HepG2 (cell line): ENCODE measurements around the gene BAG3. TPM values are rescaled to one million over a fixed set of nuclear protein-coding genes. Genes with fewer than 3 reads are reported as not detected.

Experiments used
- ATAC-seq: fragments of 200-7000 bp; cut with Tn5 transposase; 3 replicates; pipeline ENCODE4 v1.9.1; 2020; ENCODE audit warnings: mild to moderate bottlenecking, moderate library complexity
- BruUV-seq: library from RNA; stranded (reverse); fragments of 400-500 nt; replicated peaks from 2 replicates; lab custom pipeline; 2021; lab: Mats Ljungman, UMichigan
- CTCF ChIA-PET: fragments of 300-600 bp; formaldehyde crosslinking; extraction: SDS; loops from one replicate; lab custom pipeline; 2021; ENCODE audit warnings: low total read pairs, inconsistent platforms, low intra/inter-chr PET ratio; lab: Yijun Ruan, JAX
- POLR2A ChIA-PET: fragments of 350-600 bp; sonication (Branson Sonifier 250); formaldehyde crosslinking; loops from one replicate; lab custom pipeline; 2020; ENCODE audit warnings: antibody characterized with exemption, inconsistent platforms; lab: Yijun Ruan, JAX
- DNase-seq: peaks from one replicate; pipeline ENCODE4 v3.0.0-alpha.2; 2015; ENCODE audit warnings: low spot score
- FAIRE-seq: peaks from 3 replicates; lab custom pipeline; 2011; peaks lifted over from hg19 to GRCh38; lab: Jason Lieb, UNC
- H2AFZ ChIP-seq: one replicate; pipeline ENCODE4 v1.6.1; 2011; ENCODE audit warnings: low read length, inconsistent platforms
- H3K27ac ChIP-seq: fragments of 300-600 bp; 3 replicates; pipeline ENCODE4 v1.8.0; 2011; ENCODE audit warnings: mixed run types, mild to moderate bottlenecking, mixed read lengths, low read length, inconsistent platforms; ENCODE audit not compliant: insufficient read depth; ENCODE audit errors: extremely low read length
- H3K27me3 ChIP-seq, 2 experiments: fragments of 200-600 bp in 1 of 2; 2 replicates in 1 of 2; 3 replicates in 1 of 2; pipeline versions ENCODE4 v1.6.0 to v1.8.0; 2011; ENCODE audit warnings: low read length in 2 of 2, mild to moderate bottlenecking in 2 of 2, moderate library complexity in 2 of 2, inconsistent platforms in 1 of 2; ENCODE audit not compliant: insufficient read depth in 2 of 2, control insufficient read depth in 1 of 2
- H3K36me3 ChIP-seq, 2 experiments: fragments of 200-600 bp in 1 of 2; replicated peaks in 1 of 2; 2 replicates in 1 of 2; 3 replicates in 1 of 2; pipeline versions ENCODE4 v1.5.1 to v1.8.0; 2011; ENCODE audit warnings: low read length in 2 of 2, inconsistent platforms in 1 of 2; ENCODE audit not compliant: insufficient read depth in 2 of 2, control insufficient read depth in 1 of 2
- H3K4me1 ChIP-seq: 2 replicates; pipeline ENCODE4 v1.5.1; 2012; ENCODE audit warnings: low read length, inconsistent platforms; ENCODE audit not compliant: insufficient read depth
- H3K4me2 ChIP-seq: 2 replicates; pipeline ENCODE4 v1.6.0; 2011; ENCODE audit warnings: low read depth, low read length, inconsistent platforms
- H3K4me3 ChIP-seq, 3 experiments: fragments of 200-600 bp in 1 of 3; sonication (generic), shearing (Covaris generic) in 1 of 3; replicated peaks in 1 of 3; 2 replicates each; pipeline ENCODE4 v1.5.1; 2011 to 2016; ENCODE audit warnings: low read length in 3 of 3, inconsistent platforms in 2 of 3, low read depth in 2 of 3, mild to moderate bottlenecking in 2 of 3, control low read depth in 1 of 3, mixed read lengths in 1 of 3; ENCODE audit not compliant: insufficient read depth in 1 of 3
- H3K79me2 ChIP-seq: one replicate; pipeline ENCODE4 v1.6.1; 2011; ENCODE audit warnings: low read length, inconsistent platforms; ENCODE audit not compliant: insufficient read depth
- H3K9ac ChIP-seq: 2 replicates; pipeline ENCODE4 v1.6.0; 2011; ENCODE audit warnings: mild to moderate bottlenecking, low read depth, low read length, inconsistent platforms; ENCODE audit not compliant: insufficient read depth
- H3K9me3 ChIP-seq: 2 replicates; pipeline ENCODE4 v1.5.1; 2012; ENCODE audit warnings: mild to moderate bottlenecking, low read length
- H4K20me1 ChIP-seq: 2 replicates; pipeline ENCODE4 v1.6.0; 2011; ENCODE audit warnings: inconsistent platforms, mild to moderate bottlenecking, low read length, moderate library complexity; ENCODE audit not compliant: insufficient read depth
- GABPA ChIP-seq, 2 experiments: IDR thresholded peaks; 2 replicates each; pipeline ENCODE4 v1.6.1; 2011 to 2016; ENCODE audit warnings: low read depth in 2 of 2, low read length in 1 of 2, missing biosample characterization in 1 of 2, missing genetic modification characterization in 1 of 2
- HCFC1 ChIP-seq: fragments of 150-350 bp; IDR thresholded peaks from 2 replicates; pipeline ENCODE4 v1.6.1; 2014; ENCODE audit warnings: low read depth, low read length
- HNF4G ChIP-seq, 2 experiments: sonication (generic) in 1 of 2; formaldehyde crosslinking in 1 of 2; IDR thresholded peaks; 2 replicates each; pipeline versions ENCODE4 v1.4.0 to v1.6.1; 2011 to 2020; ENCODE audit warnings: borderline replicate concordance in 2 of 2, low read depth in 2 of 2, mild to moderate bottlenecking in 2 of 2, low read length in 1 of 2, missing genetic modification reagents in 1 of 2, moderate library complexity in 1 of 2
- JARID2 ChIP-seq: sonication (generic); formaldehyde crosslinking; IDR thresholded peaks from 2 replicates; pipeline ENCODE4 v1.8.1; 2023; ENCODE audit warnings: missing genetic modification reagents, inconsistent platforms; ENCODE audit not compliant: insufficient replicate concordance
- KAT2B ChIP-seq: fragments of 150-350 bp; IDR thresholded peaks from 2 replicates; pipeline ENCODE4 v1.6.1; 2014; ENCODE audit warnings: low read depth, low read length, borderline replicate concordance
- NFKB2 ChIP-seq: sonication (generic); formaldehyde crosslinking; IDR thresholded peaks from 2 replicates; pipeline ENCODE4 v1.4.0; 2020; ENCODE audit warnings: missing genetic modification reagents, borderline replicate concordance
- ONECUT2 ChIP-seq: sonication (generic); formaldehyde crosslinking; IDR thresholded peaks from 2 replicates; pipeline ENCODE4 v1.4.0; 2020; ENCODE audit warnings: missing genetic modification reagents
- RBFOX2 ChIP-seq: fragments of 200-400 bp; formaldehyde crosslinking; IDR thresholded peaks from 2 replicates; pipeline ENCODE4 v1.6.1; 2017; ENCODE audit warnings: low read depth, mild to moderate bottlenecking, low read length
- SP4 ChIP-seq: sonication (generic); formaldehyde crosslinking; IDR thresholded peaks from 2 replicates; pipeline ENCODE4 v1.8.1; 2023; ENCODE audit warnings: mild to moderate bottlenecking, missing genetic modification reagents
- SRSF4 ChIP-seq: fragments of 200-400 bp; formaldehyde crosslinking; IDR thresholded peaks from one replicate; pipeline ENCODE4 v1.6.1; 2018; ENCODE audit warnings: mild to moderate bottlenecking, low read depth, low read length, moderate library complexity; ENCODE audit not compliant: poor library complexity, severe bottlenecking
- TFAP4 ChIP-seq: sonication (generic); IDR thresholded peaks from 2 replicates; pipeline ENCODE4 v1.6.1; 2016; ENCODE audit warnings: low read depth, borderline replicate concordance
- ZNF275 ChIP-seq: sonication (generic); formaldehyde crosslinking; IDR thresholded peaks from 2 replicates; pipeline ENCODE4 v1.8.0; 2022; ENCODE audit warnings: missing genetic modification reagents, mild to moderate bottlenecking, inconsistent platforms, borderline replicate concordance
- ZNF34 ChIP-seq: sonication (generic); formaldehyde crosslinking; IDR thresholded peaks from 2 replicates; pipeline ENCODE4 v1.4.0; 2020; ENCODE audit warnings: mild to moderate bottlenecking, missing genetic modification reagents, borderline replicate concordance
- ZNF644 ChIP-seq: IDR thresholded peaks from 2 replicates; pipeline ENCODE4 v1.6.1; 2016; ENCODE audit warnings: low read depth
- ZNF839 ChIP-seq: sonication (generic); formaldehyde crosslinking; IDR thresholded peaks from 2 replicates; pipeline ENCODE4 v1.4.0; 2020; ENCODE audit warnings: missing genetic modification reagents, mild to moderate bottlenecking, borderline replicate concordance
- WGBS: methylation state at CpG from one replicate; pipeline ENCODE4 v1.1.6; 2017; ENCODE audit warnings: low lambda C conversion rate; 5-methylcytosine and 5-hydroxymethylcytosine counted together
- in situ Hi-C: cut with HindIII; loops from 2 replicates; pipeline ENCODE4 v1.10.0; 2017; ENCODE audit warnings: low pct_unique_long_range_greater_than_20kb; ENCODE audit not compliant: extremely low pct_ligation_motif_present
- intact Hi-C: fragments of 100-400 bp; cut with micrococcal nuclease; formaldehyde crosslinking; loops from one replicate; pipeline ENCODE4 v1.10.0; 2022; ENCODE audit not compliant: unreplicated experiment
- polyA plus RNA-seq, 8 experiments: library from polyadenylated mRNA; depleted of rRNA in 3 of 8; stranded (reverse) in 7 of 8; unstranded in 1 of 8; fragments of >200 nt; fragmentation: Illumina TruSeq in 4 of 8; extraction: Trizol in 4 of 8; gene quantifications; 2 replicates each; pipeline versions ENCODE4 v1.2.1 to v1.2.3, GENCODE V29; 2011 to 2016; ENCODE audit warnings: low read depth in 4 of 8, missing spikeins in 1 of 8, mixed read lengths in 1 of 8; ENCODE audit not compliant: insufficient read depth in 1 of 8
- total RNA-seq, 5 experiments: library from RNA; depleted of rRNA; stranded (reverse); fragments of >200 nt; fragmentation: Illumina TruSeq; extraction: Trizol; gene quantifications; 2 replicates each; pipeline ENCODE4 v1.2.3, GENCODE V29; 2016; ENCODE audit warnings: low read depth in 1 of 5

Gene BAG3
- total and polyA plus RNA-seq, 2 of the 13 experiments (the other 11 are each of a cell fraction or from before 2014, with no cell fraction given) = 2.9 to 6.7 TPM

- DNase-seq (no peak), ATAC-seq (no peak), FAIRE-seq (no peak)
- peak overlapping the region; percentile 95 for H3K4me2 ChIP-seq
- H3K4me1 ChIP-seq = peaks cover 39% of the 10 kb centered on the region
- in situ Hi-C loops = no loop called here
- peak overlapping the region; percentile 95 for H3K27ac ChIP-seq
- 4% methylated on average over 2 of the region's 2 CpGs for WGBS
- intact Hi-C loops = loop anchor here (10.0 kb wide), 1 partner anchor 128 kb away; the partner anchor contains the start of gene TIAL1
- POLR2A ChIA-PET = interaction anchor here (1.2 to 3.4 kb wide), 3 partner anchors 20 to 149 kb away, joined by 4 to 22 read pairs (median 19); partner anchors contain the start of gene MCMBP
- H3K9ac ChIP-seq = peak overlapping the region; percentile 89
- no peaks in the 10 kb centered on the region for H4K20me1 ChIP-seq
- BruUV-seq = no TSS peak
- H3K79me2 ChIP-seq = peaks cover 18% of the 10 kb centered on the region
- TF ChIP-seq KAT2B (peak; percentile 63; the same call in 1 of the 2 replicates), TFAP4 (no peak), ONECUT2 (peak; percentile 65)
- no peaks in the 10 kb centered on the region for H3K9me3 ChIP-seq
- H3K27me3 ChIP-seq = no peaks in the 10 kb centered on the region; a peak in 1 of 5 replicates
- CTCF ChIA-PET = no interaction called here
- peak overlapping the region; percentile 25 to 88 (median 86); a peak in 5 of 6 replicates for H3K4me3 ChIP-seq
- peak overlapping the region; percentile 39 for H2AFZ ChIP-seq
- H3K36me3 ChIP-seq = no peaks in the 10 kb centered on the region
Measured at GRCh38 chr10:119723161-119723560, 72.0 kb downstream of the BAG3 start.

- ATAC-seq (peak; percentile 28), FAIRE-seq (peak; percentile 28), DNase-seq (peak; percentile 48)
- no peaks in the 10 kb centered on the region for H3K36me3 ChIP-seq
- CTCF ChIA-PET = no interaction called here
- peak overlapping the region; percentile 39 for H2AFZ ChIP-seq
- H3K79me2 ChIP-seq = peaks cover 23% of the 10 kb centered on the region
- BruUV-seq = no TSS peak
- WGBS = 3% methylated on average over 3 of the region's 3 CpGs
- peak overlapping the region; percentile 25 to 88 (median 86) for H3K4me3 ChIP-seq
- POLR2A ChIA-PET = interaction anchor here (1.2 to 3.4 kb wide), 4 partner anchors 19 to 149 kb away, joined by 4 to 22 read pairs (median 12); partner anchors contain the start of genes MCMBP and TIAL1
- H3K27me3 ChIP-seq = no peaks in the 10 kb centered on the region; a peak in 1 of 5 replicates
- intact Hi-C loops = loop anchor here (2.0 to 10.0 kb wide), 2 partner anchors 37 to 129 kb away; partner anchors contain the start of gene TIAL1
- no peaks in the 10 kb centered on the region for H4K20me1 ChIP-seq
- peaks cover 43% of the 10 kb centered on the region for H3K4me1 ChIP-seq
- peak overlapping the region; percentile 95 for H3K27ac ChIP-seq
- in situ Hi-C loops = no loop called here
- peak overlapping the region; percentile 89 for H3K9ac ChIP-seq
- no peaks in the 10 kb centered on the region for H3K9me3 ChIP-seq
- peak overlapping the region; percentile 95 for H3K4me2 ChIP-seq
- TF ChIP-seq RBFOX2 (peak; percentile 34; the same call in 1 of the 2 replicates), GABPA (IDR thresholded peaks at IDR 0.05; ENCODE audit: low read depth, low read length) (no peak), GABPA (CRISPR knock-in tag; IDR thresholded peaks at IDR 0.05; ENCODE audit: low read depth) (no peak), SP4 (CRISPR knock-in tag) (no peak), ZNF275 (CRISPR knock-in tag) (no peak), SRSF4 (no peak), HCFC1 (no peak), JARID2 (CRISPR knock-in tag) (no peak), ZNF34 (CRISPR knock-in tag) (no peak), HNF4G (IDR thresholded peaks at IDR 0.05; ENCODE audit: borderline replicate concordance, low read depth, low read length) (0 out of 2 replicates have a peak, but pooled peaks have one; percentile 22), HNF4G (CRISPR knock-in tag; IDR thresholded peaks at IDR 0.05; ENCODE audit: borderline replicate concordance, low read depth) (no peak), ZNF839 (no peak), NFKB2 (CRISPR knock-in tag) (no peak), ZNF644 (CRISPR knock-in tag) (no peak)
Measured at GRCh38 chr10:119723624-119724023, 72.4 kb downstream of the BAG3 start.
